CD4-positive, alpha-beta memory T cell (primary cell): ENCODE data around the gene BMX. TPM values are rescaled to one million over a fixed set of nuclear protein-coding genes. Genes with fewer than 3 reads are reported as not detected.

Experiments
- CTCF ChIA-PET: fragments of 350-600 bp; sonication (Branson Sonifier 250); formaldehyde crosslinking; loops from one replicate; lab custom pipeline; 2021; ENCODE audit warnings: inconsistent platforms; ENCODE audit not compliant: partially characterized antibody; lab: Charles Lee
- POLR2A ChIA-PET: fragments of 350-600 bp; sonication (Branson Sonifier 250); formaldehyde crosslinking; loops from one replicate; lab custom pipeline; 2021; ENCODE audit not compliant: partially characterized antibody; lab: Charles Lee
- DNase-seq, 5 donors: peaks; one replicate each; pipeline versions ENCODE4 v3.0.0 to v3.0.0-alpha.2; 2020 to 2022; ENCODE audit warnings: mixed read lengths in 1 of 5
- H3K27ac ChIP-seq: one replicate; pipeline ENCODE4 v1.7.0; 2013; ENCODE audit warnings: low read depth, low read length
- H3K27me3 ChIP-seq: 2 replicates; pipeline ENCODE4 v1.7.0; 2013; ENCODE audit warnings: mild to moderate bottlenecking, low read length, moderate library complexity; ENCODE audit not compliant: insufficient read depth
- H3K36me3 ChIP-seq: 2 replicates; pipeline ENCODE4 v1.7.0; 2013; ENCODE audit warnings: mild to moderate bottlenecking, low read length, moderate library complexity; ENCODE audit not compliant: insufficient read depth
- H3K4me1 ChIP-seq: 2 replicates; pipeline ENCODE4 v1.7.0; 2013; ENCODE audit warnings: mild to moderate bottlenecking, low read length, moderate library complexity; ENCODE audit not compliant: insufficient read depth
- H3K4me3 ChIP-seq, 2 donors: one replicate each; pipeline ENCODE4 v1.7.0; 2013; ENCODE audit warnings: low read length in 2 of 2, mild to moderate bottlenecking in 1 of 2
- H3K9me3 ChIP-seq, 2 donors: one replicate each; pipeline ENCODE4 v1.7.0; 2013; ENCODE audit warnings: low read length in 2 of 2, control low read depth in 1 of 2; ENCODE audit not compliant: control insufficient read depth in 1 of 2
- H3K27ac Mint-ChIP-seq, 7 donors: one replicate each; pipeline ENCODE4 v1.8.0; 2020 to 2021; ENCODE audit warnings: mixed read lengths in 7 of 7, mild to moderate bottlenecking in 6 of 7, inconsistent platforms in 3 of 7, moderate library complexity in 3 of 7
- H3K27me3 Mint-ChIP-seq, 2 donors: one replicate each; pipeline ENCODE4 v1.8.0; 2020 to 2021; ENCODE audit warnings: mixed read lengths in 2 of 2
- H3K36me3 Mint-ChIP-seq, 2 donors: one replicate each; pipeline ENCODE4 v1.8.0; 2020 to 2021; ENCODE audit warnings: mixed read lengths in 2 of 2, inconsistent platforms in 1 of 2, mild to moderate bottlenecking in 1 of 2
- H3K4me1 Mint-ChIP-seq, 4 donors: one replicate each; pipeline ENCODE4 v1.8.0; 2020 to 2021; ENCODE audit warnings: mixed read lengths in 4 of 4, mild to moderate bottlenecking in 1 of 4
- H3K4me3 Mint-ChIP-seq, 8 donors: one replicate each; pipeline ENCODE4 v1.8.0; 2020 to 2021; ENCODE audit warnings: mixed read lengths in 8 of 8, mild to moderate bottlenecking in 7 of 8, moderate library complexity in 6 of 8, inconsistent platforms in 3 of 8
- H3K9me3 Mint-ChIP-seq, 8 donors: one replicate each; pipeline ENCODE4 v1.8.0; 2020 to 2021; ENCODE audit warnings: mixed read lengths in 8 of 8, mild to moderate bottlenecking in 5 of 8, inconsistent platforms in 3 of 8, moderate library complexity in 1 of 8
- intact Hi-C: fragments of 100-400 bp; cut with micrococcal nuclease; formaldehyde crosslinking; loops from one replicate; pipeline ENCODE4 v1.15.1; 2023
- polyA plus RNA-seq, 2 donors: library from polyadenylated mRNA; unstranded; fragments of 300-500 nt; fragmentation: Illumina TruSeq; gene quantifications; one replicate each; pipeline ENCODE4 v1.2.3, GENCODE V29; 2021
- total RNA-seq, 2 experiments: library from RNA; stranded (reverse); gene quantifications; one replicate each; pipeline ENCODE4 v1.2.3, GENCODE V29; 2021

Gene BMX
- total and polyA plus RNA-seq, 4 experiments from 2014 or later = not detected

DNA sequence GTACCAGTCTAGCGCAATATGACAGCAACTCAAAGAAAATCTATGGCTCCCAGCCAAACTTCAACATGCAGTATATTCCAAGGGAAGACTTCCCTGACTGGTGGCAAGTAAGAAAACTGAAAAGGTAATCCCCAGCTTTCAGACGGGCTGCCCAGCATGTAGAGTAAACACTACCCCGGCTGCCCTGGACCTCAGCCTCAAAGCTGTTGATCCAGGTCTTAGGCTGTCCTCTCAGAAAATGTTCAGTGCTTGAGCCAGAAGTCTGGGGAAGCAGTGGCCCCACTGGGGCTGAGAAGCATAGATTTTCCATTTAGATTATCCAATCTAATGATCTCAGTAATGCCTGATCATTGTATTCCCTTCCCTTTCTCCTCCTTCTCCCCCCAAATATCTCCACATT lies 21.9 kb downstream of the BMX start:
- no peak overlapping the region for H3K27ac ChIP-seq
- POLR2A ChIA-PET = no interaction called here
- H3K36me3 ChIP-seq = no peaks in the 10 kb centered on the region
- no peaks in the 10 kb centered on the region for H3K27me3 ChIP-seq
- H3K9me3 ChIP-seq = no peaks in the 10 kb centered on the region
- peaks cover 3 to 4% of the 10 kb centered on the region in 2 donors for H3K27me3 Mint-ChIP-seq
- DNase-seq = no peak
- H3K27ac Mint-ChIP-seq = no peak overlapping the region
- intact Hi-C loops = no loop called here
- no peaks in the 10 kb centered on the region for H3K4me1 Mint-ChIP-seq
- no peak overlapping the region for H3K4me3 Mint-ChIP-seq
- no peaks in the 10 kb centered on the region for H3K36me3 Mint-ChIP-seq
- no peaks in the 10 kb centered on the region for H3K4me1 ChIP-seq
- H3K9me3 Mint-ChIP-seq = peaks cover 0 to 4% (median 0%) of the 10 kb centered on the region in 8 donors
- CTCF ChIA-PET = no interaction called here
- H3K4me3 ChIP-seq = no peak overlapping the region

- no peaks in the 10 kb centered on the region for H3K4me1 ChIP-seq
- Mint-ChIP-seq H3K9me3 (peaks cover 0 to 4% (median 0%) of the 10 kb centered on the region in 8 donors), H3K27ac (no peak overlapping the region), H3K4me1 (no peaks in the 10 kb centered on the region), H3K27me3 (peaks cover 3 to 4% of the 10 kb centered on the region in 2 donors), H3K4me3 (no peak overlapping the region), H3K36me3 (no peaks in the 10 kb centered on the region)
- no peaks in the 10 kb centered on the region for H3K9me3 ChIP-seq
- DNase-seq = no peak
- no peaks in the 10 kb centered on the region for H3K36me3 ChIP-seq
- intact Hi-C loops = no loop called here
- H3K27ac ChIP-seq = no peak overlapping the region
- H3K27me3 ChIP-seq = no peaks in the 10 kb centered on the region
- ChIA-PET CTCF (no interaction called here), POLR2A (no interaction called here)
- H3K4me3 ChIP-seq = no peak overlapping the region
Observed at GRCh38 chrX:15523088-15523487, 22.5 kb downstream of the BMX start.

DNA sequence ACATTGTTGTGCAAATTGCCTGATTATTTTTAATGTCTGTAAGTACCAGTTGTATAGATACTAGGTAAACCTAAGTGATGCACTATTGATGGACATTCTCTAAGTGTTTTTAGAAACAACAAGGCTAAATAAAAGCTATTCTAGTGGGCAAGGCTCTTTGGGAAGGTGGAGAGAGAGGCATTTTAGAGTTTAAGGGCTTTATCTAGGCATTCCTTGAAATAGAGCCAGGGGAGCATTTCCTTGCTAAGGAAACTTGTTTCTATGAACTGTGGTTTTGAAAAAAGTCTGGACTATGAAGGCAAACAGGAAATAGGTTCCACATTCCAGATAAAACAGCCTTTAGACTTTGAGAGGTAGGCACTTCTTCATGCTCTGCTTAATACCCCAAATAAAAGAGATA lies 23.8 kb downstream of the BMX start:
- H3K27me3 Mint-ChIP-seq = peaks cover 3 to 4% of the 10 kb centered on the region in 2 donors
- no peaks in the 10 kb centered on the region for H3K4me1 Mint-ChIP-seq
- intact Hi-C loops = no loop called here
- Histone ChIP-seq H3K36me3 (no peaks in the 10 kb centered on the region), H3K9me3 (no peaks in the 10 kb centered on the region), H3K27me3 (no peaks in the 10 kb centered on the region), H3K27ac (no peak overlapping the region), H3K4me3 (no peak overlapping the region), H3K4me1 (no peaks in the 10 kb centered on the region)
- H3K27ac Mint-ChIP-seq = no peak overlapping the region
- no peak overlapping the region for H3K4me3 Mint-ChIP-seq
- CTCF ChIA-PET = no interaction called here
- POLR2A ChIA-PET = no interaction called here
- H3K36me3 Mint-ChIP-seq = no peaks in the 10 kb centered on the region
- H3K9me3 Mint-ChIP-seq = peaks cover 0 to 4% (median 0%) of the 10 kb centered on the region in 8 donors
- DNase-seq = no peak

DNA sequence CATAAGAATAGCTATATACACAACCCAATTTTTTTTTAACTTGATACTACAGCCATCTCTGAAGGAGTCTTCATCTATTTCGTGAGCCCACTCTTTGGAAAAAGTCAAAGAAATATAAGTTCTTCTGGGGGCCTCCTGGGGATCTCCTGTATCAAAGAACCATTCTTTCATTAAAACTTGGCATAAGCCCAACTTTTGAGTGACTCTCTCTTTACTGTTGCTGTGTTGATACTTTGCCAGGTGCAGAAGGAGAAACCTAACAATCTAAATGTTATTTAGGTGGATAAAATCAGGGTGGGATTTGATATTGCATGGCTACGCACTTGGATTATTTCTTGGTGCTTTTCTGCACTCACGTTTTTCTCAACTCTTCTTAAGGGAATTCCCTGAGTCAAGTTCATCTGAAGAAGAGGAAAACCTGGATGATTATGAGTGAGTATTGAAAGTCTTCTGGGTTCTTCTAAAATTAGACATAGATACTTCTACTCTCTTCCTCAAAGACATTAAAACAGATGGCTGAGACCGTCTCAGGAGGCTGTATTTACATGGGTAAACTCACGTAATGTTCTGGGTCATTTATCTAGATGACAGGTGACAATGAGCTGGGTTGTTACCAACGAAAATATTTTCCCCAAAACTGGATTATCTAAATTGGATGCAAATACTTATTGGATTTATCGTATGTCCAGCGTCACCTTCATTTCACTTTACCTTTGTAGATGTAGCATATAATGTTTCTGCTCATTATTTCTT lies 25.2 kb downstream of the BMX start:
- Mint-ChIP-seq H3K4me1 (no peaks in the 10 kb centered on the region), H3K27me3 (peaks cover 3 to 5% of the 10 kb centered on the region in 2 donors), H3K36me3 (no peaks in the 10 kb centered on the region), H3K27ac (no peak overlapping the region), H3K4me3 (no peak overlapping the region), H3K9me3 (peaks cover 0 to 4% (median 0%) of the 10 kb centered on the region in 8 donors)
- H3K27ac ChIP-seq = no peak overlapping the region
- no peak for DNase-seq
- POLR2A ChIA-PET = no interaction called here
- no peaks in the 10 kb centered on the region for H3K4me1 ChIP-seq
- no peak overlapping the region for H3K4me3 ChIP-seq
- H3K36me3 ChIP-seq = no peaks in the 10 kb centered on the region
- H3K9me3 ChIP-seq = no peaks in the 10 kb centered on the region
- intact Hi-C loops = no loop called here
- CTCF ChIA-PET = no interaction called here
- H3K27me3 ChIP-seq = no peaks in the 10 kb centered on the region

DNA sequence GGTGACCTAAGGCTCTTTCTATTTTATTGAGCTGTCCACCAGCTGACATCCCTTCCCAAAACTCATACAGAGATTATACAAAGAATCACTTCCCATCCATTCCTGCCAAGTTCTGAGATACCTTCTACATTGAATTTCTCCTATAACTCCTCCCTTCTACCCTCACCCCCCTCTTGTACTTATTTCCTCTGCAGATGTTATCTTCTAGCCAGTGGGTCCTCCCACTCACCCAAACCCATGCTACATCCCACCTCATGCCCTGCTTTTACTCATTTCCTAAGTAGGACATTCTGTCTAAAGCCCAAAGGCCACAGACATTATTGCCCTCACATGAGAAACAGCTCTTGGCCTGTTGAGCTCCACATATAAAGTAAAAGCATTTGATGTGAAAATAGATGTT lies 28.6 kb downstream of the BMX start:
- Mint-ChIP-seq H3K4me1 (no peaks in the 10 kb centered on the region), H3K27ac (no peak overlapping the region), H3K9me3 (no peaks in the 10 kb centered on the region), H3K36me3 (no peaks in the 10 kb centered on the region), H3K4me3 (no peak overlapping the region), H3K27me3 (peaks cover 3 to 6% of the 10 kb centered on the region in 2 donors)
- Histone ChIP-seq H3K9me3 (no peaks in the 10 kb centered on the region), H3K27me3 (no peaks in the 10 kb centered on the region), H3K4me1 (no peaks in the 10 kb centered on the region), H3K27ac (no peak overlapping the region), H3K4me3 (no peak overlapping the region), H3K36me3 (no peaks in the 10 kb centered on the region)
- ChIA-PET CTCF (no interaction called here), POLR2A (no interaction called here)
- intact Hi-C loops = no loop called here
- no peak for DNase-seq

GRCh38 chrX:15530318-15530717 lies 29.7 kb downstream of the BMX start:
- POLR2A ChIA-PET = no interaction called here
- H3K27me3 Mint-ChIP-seq = peaks cover 3 to 6% of the 10 kb centered on the region in 2 donors
- CTCF ChIA-PET = no interaction called here

GRCh38 chrX:15546745-15547144 lies 46.1 kb downstream of the BMX start:
- intact Hi-C loops = no loop called here

More at GRCh38 chrX:15530318-15530717, 29.7 kb downstream of the BMX start:
- intact Hi-C loops = no loop called here
- no peaks in the 10 kb centered on the region for H3K36me3 ChIP-seq
- no peak overlapping the region for H3K4me3 Mint-ChIP-seq
- no peak overlapping the region for H3K4me3 ChIP-seq
- H3K9me3 ChIP-seq = no peaks in the 10 kb centered on the region
- H3K9me3 Mint-ChIP-seq = no peaks in the 10 kb centered on the region
- no peaks in the 10 kb centered on the region for H3K36me3 Mint-ChIP-seq
- H3K27ac ChIP-seq = no peak overlapping the region
- H3K4me1 ChIP-seq = no peaks in the 10 kb centered on the region
- DNase-seq = no peak
- no peak overlapping the region for H3K27ac Mint-ChIP-seq
- H3K4me1 Mint-ChIP-seq = no peaks in the 10 kb centered on the region
- H3K27me3 ChIP-seq = no peaks in the 10 kb centered on the region

More at GRCh38 chrX:15546745-15547144, 46.1 kb downstream of the BMX start:
- peaks cover 0 to 3% (median 0%) of the 10 kb centered on the region in 8 donors for H3K9me3 Mint-ChIP-seq
- no peak overlapping the region for H3K4me3 ChIP-seq
- H3K27me3 Mint-ChIP-seq = peaks cover 4 to 5% of the 10 kb centered on the region in 2 donors
- no peaks in the 10 kb centered on the region for H3K9me3 ChIP-seq
- H3K27ac Mint-ChIP-seq = no peak overlapping the region
- no peaks in the 10 kb centered on the region for H3K36me3 Mint-ChIP-seq
- ChIA-PET POLR2A (no interaction called here), CTCF (no interaction called here)
- no peaks in the 10 kb centered on the region for H3K36me3 ChIP-seq
- H3K27me3 ChIP-seq = no peaks in the 10 kb centered on the region
- H3K4me3 Mint-ChIP-seq = no peak overlapping the region
- H3K4me1 ChIP-seq = no peaks in the 10 kb centered on the region
- no peak for DNase-seq
- no peak overlapping the region for H3K27ac ChIP-seq
- H3K4me1 Mint-ChIP-seq = peaks cover 0 to 2% (median 0%) of the 10 kb centered on the region in 4 donors
